CD14-positive monocyte (primary cell): ENCODE measurements around the gene SBF2. TPM values are rescaled to one million over a fixed set of nuclear protein-coding genes. Genes with fewer than 3 reads are reported as not detected.

Experiments used
- DNase-seq, 3 donors: peaks; one replicate each; pipeline ENCODE4 v3.0.0-alpha.2; 2011 to 2022
- H2AFZ ChIP-seq: 2 replicates; pipeline ENCODE4 v1.6.0; 2012; ENCODE audit warnings: mild to moderate bottlenecking, low read depth, low read length, inconsistent platforms; ENCODE audit not compliant: insufficient read depth, poor library complexity, severe bottlenecking
- H3K27ac ChIP-seq, 2 donors: 1 replicate in 1 of 2; 2 replicates in 1 of 2; pipeline ENCODE4 v1.5.1; 2012 to 2013; ENCODE audit warnings: low read length in 2 of 2, control low read depth in 1 of 2, inconsistent platforms in 1 of 2, low read depth in 1 of 2, mild to moderate bottlenecking in 1 of 2
- H3K27me3 ChIP-seq, 2 donors: one replicate each; pipeline versions ENCODE4 v1.6.0 to v1.6.1; 2011 to 2013; ENCODE audit warnings: low read length in 2 of 2; ENCODE audit not compliant: control insufficient read depth in 2 of 2, insufficient read depth in 2 of 2
- H3K36me3 ChIP-seq, 2 donors: replicated peaks in 1 of 2; 1 replicate in 1 of 2; 2 replicates in 1 of 2; pipeline versions ENCODE4 v1.5.1 to v1.6.1; 2012 to 2013; ENCODE audit warnings: low read length in 2 of 2, control low read depth in 1 of 2, inconsistent platforms in 1 of 2, mild to moderate bottlenecking in 1 of 2; ENCODE audit not compliant: insufficient read depth in 2 of 2, control insufficient read depth in 1 of 2
- H3K4me1 ChIP-seq, 2 donors: 1 replicate in 1 of 2; 2 replicates in 1 of 2; pipeline versions ENCODE4 v1.5.1 to v1.6.1; 2012 to 2013; ENCODE audit warnings: low read length in 2 of 2, control low read depth in 1 of 2, inconsistent platforms in 1 of 2, mild to moderate bottlenecking in 1 of 2, moderate library complexity in 1 of 2; ENCODE audit not compliant: insufficient read depth in 2 of 2, control insufficient read depth in 1 of 2
- H3K4me2 ChIP-seq: replicated peaks from 2 replicates; pipeline ENCODE3; 2012; ENCODE audit warnings: low read length, moderate library complexity, mild to moderate bottlenecking; ENCODE audit not compliant: poor library complexity, severe bottlenecking; ENCODE audit errors: extremely low read depth
- H3K4me3 ChIP-seq, 3 experiments: fragments of 200-600 bp in 1 of 3; sonication (generic) in 1 of 3; replicated peaks in 1 of 3; 1 replicate in 2 of 3; 2 replicates in 1 of 3; pipeline ENCODE4 v1.5.1; 2011 to 2013; ENCODE audit warnings: low read length in 3 of 3, mild to moderate bottlenecking in 3 of 3, control low read depth in 2 of 3, low read depth in 2 of 3, inconsistent platforms in 1 of 3, moderate library complexity in 1 of 3
- H3K79me2 ChIP-seq: 2 replicates; pipeline ENCODE4 v1.6.0; 2012; ENCODE audit warnings: mild to moderate bottlenecking, control low read depth, inconsistent platforms, low read length, moderate library complexity; ENCODE audit not compliant: insufficient read depth
- H3K9ac ChIP-seq: 2 replicates; pipeline ENCODE4 v1.6.0; 2017; ENCODE audit warnings: low read length, mild to moderate bottlenecking; ENCODE audit not compliant: insufficient read depth, poor library complexity, severe bottlenecking
- H3K9me3 ChIP-seq, 2 donors: replicated peaks in 1 of 2; 1 replicate in 1 of 2; 2 replicates in 1 of 2; pipeline versions ENCODE4 v1.5.1 to v1.6.1; 2012 to 2013; ENCODE audit warnings: low read length in 2 of 2, control low read depth in 1 of 2; ENCODE audit not compliant: control insufficient read depth in 1 of 2, insufficient read depth in 1 of 2
- H4K20me1 ChIP-seq: 2 replicates; pipeline ENCODE4 v1.6.0; 2012; ENCODE audit warnings: mild to moderate bottlenecking, low read length, control low read depth, moderate library complexity; ENCODE audit not compliant: insufficient read depth
- H3K27ac Mint-ChIP-seq, 7 donors: one replicate each; pipeline ENCODE4 v1.8.0; 2020; ENCODE audit warnings: mild to moderate bottlenecking in 7 of 7, mixed read lengths in 7 of 7, moderate library complexity in 6 of 7, inconsistent platforms in 2 of 7
- H3K27me3 Mint-ChIP-seq, 3 donors: one replicate each; pipeline ENCODE4 v1.8.0; 2021 to 2022; ENCODE audit warnings: low read depth in 3 of 3, mild to moderate bottlenecking in 3 of 3, mixed read lengths in 3 of 3, moderate library complexity in 3 of 3, inconsistent platforms in 1 of 3
- H3K36me3 Mint-ChIP-seq, 2 donors: one replicate each; pipeline ENCODE4 v1.8.0; 2020; ENCODE audit warnings: mixed read lengths in 2 of 2, inconsistent platforms in 1 of 2, mild to moderate bottlenecking in 1 of 2
- H3K4me1 Mint-ChIP-seq: one replicate; pipeline ENCODE4 v1.8.0; 2020; ENCODE audit warnings: mild to moderate bottlenecking, mixed read lengths
- H3K4me3 Mint-ChIP-seq, 2 donors: one replicate each; pipeline ENCODE4 v1.8.0; 2020; ENCODE audit warnings: mild to moderate bottlenecking in 2 of 2, mixed read lengths in 2 of 2, moderate library complexity in 1 of 2
- H3K9me3 Mint-ChIP-seq, 7 donors: one replicate each; pipeline ENCODE4 v1.8.0; 2020 to 2022; ENCODE audit warnings: mixed read lengths in 7 of 7, mild to moderate bottlenecking in 6 of 7, moderate library complexity in 6 of 7, inconsistent platforms in 2 of 7
- WGBS: methylation state at CpG from one replicate; pipeline ENCODE4 v1.1.5; 2013; ENCODE audit warnings: missing lambda C conversion rate; ENCODE audit not compliant: insufficient coverage; 5-methylcytosine and 5-hydroxymethylcytosine counted together
- intact Hi-C, 2 donors: fragments of 100-400 bp; cut with micrococcal nuclease; formaldehyde crosslinking; loops; one replicate each; pipeline versions ENCODE4 v1.15.0 to v1.15.1; 2023
- polyA plus RNA-seq, 3 donors: library from polyadenylated mRNA; depleted of rRNA in 1 of 3; unstranded in 2 of 3; stranded (reverse) in 1 of 3; fragments of 300-500 nt in 2 of 3; fragments of >200 nt in 1 of 3; fragmentation: Illumina TruSeq in 2 of 3; gene quantifications; 1 replicate in 2 of 3; 2 replicates in 1 of 3; pipeline ENCODE4 v1.2.3, GENCODE V29; 2012 to 2021
- TF ChIP-seq, protein P1 (sequence below): fragments of 200-600 bp; IDR thresholded peaks from one replicate; pipeline ENCODE4 v1.8.0; 2022; ENCODE audit warnings: antibody characterized with exemption, mild to moderate bottlenecking

Gene SBF2
- polyA plus RNA-seq, 3 donors: 8.9 to 30.7 (median 16.4) TPM

DNA sequence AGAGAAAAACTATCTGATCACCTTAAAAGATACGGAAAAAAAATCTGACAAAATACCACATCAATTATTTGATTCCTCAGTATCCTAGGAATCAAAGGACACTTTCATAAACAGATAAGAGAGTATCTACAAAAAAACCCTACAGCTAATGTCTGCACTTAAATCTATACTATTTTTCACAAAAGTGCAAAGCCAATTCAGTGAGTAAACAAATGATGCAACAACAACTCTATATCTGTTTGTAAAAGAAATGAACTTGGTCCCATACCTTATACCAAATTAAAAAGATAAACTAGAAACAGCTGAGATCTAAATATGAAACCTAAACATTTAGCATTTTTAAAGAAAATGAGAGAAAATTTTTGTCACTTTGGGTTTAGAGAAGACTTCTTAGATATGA lies 366.3 kb downstream of the SBF2 start:
- Histone ChIP-seq H2AFZ (no peak overlapping the region), H3K27me3 (no peaks in the 10 kb centered on the region), H3K79me2 (no peaks in the 10 kb centered on the region), H3K4me1 (no peaks in the 10 kb centered on the region), H3K27ac (no peak overlapping the region), H3K4me3 (no peak overlapping the region), H3K36me3 (peaks cover 2 to 13% of the 10 kb centered on the region in 2 donors), H3K4me2 (no peak overlapping the region), H4K20me1 (no peaks in the 10 kb centered on the region), H3K9ac (no peak overlapping the region), H3K9me3 (peaks cover 0 to 6% of the 10 kb centered on the region in 2 donors)
- no peak overlapping the region for H3K27ac Mint-ChIP-seq
- H3K36me3 Mint-ChIP-seq: peaks cover 17 to 28% of the 10 kb centered on the region in 2 donors
- WGBS: 100% methylated on average over 1 of the region's 1 CpG
- H3K4me3 Mint-ChIP-seq: no peak overlapping the region
- H3K9me3 Mint-ChIP-seq: peaks cover 3 to 11% (median 8%) of the 10 kb centered on the region in 7 donors
- no peaks in the 10 kb centered on the region for H3K4me1 Mint-ChIP-seq
- DNase-seq: no peak
- TF ChIP-seq, protein P1, sequence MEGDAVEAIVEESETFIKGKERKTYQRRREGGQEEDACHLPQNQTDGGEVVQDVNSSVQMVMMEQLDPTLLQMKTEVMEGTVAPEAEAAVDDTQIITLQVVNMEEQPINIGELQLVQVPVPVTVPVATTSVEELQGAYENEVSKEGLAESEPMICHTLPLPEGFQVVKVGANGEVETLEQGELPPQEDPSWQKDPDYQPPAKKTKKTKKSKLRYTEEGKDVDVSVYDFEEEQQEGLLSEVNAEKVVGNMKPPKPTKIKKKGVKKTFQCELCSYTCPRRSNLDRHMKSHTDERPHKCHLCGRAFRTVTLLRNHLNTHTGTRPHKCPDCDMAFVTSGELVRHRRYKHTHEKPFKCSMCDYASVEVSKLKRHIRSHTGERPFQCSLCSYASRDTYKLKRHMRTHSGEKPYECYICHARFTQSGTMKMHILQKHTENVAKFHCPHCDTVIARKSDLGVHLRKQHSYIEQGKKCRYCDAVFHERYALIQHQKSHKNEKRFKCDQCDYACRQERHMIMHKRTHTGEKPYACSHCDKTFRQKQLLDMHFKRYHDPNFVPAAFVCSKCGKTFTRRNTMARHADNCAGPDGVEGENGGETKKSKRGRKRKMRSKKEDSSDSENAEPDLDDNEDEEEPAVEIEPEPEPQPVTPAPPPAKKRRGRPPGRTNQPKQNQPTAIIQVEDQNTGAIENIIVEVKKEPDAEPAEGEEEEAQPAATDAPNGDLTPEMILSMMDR: no peak
- H3K27me3 Mint-ChIP-seq: no peaks in the 10 kb centered on the region
- intact Hi-C loops: no loop called here

DNA sequence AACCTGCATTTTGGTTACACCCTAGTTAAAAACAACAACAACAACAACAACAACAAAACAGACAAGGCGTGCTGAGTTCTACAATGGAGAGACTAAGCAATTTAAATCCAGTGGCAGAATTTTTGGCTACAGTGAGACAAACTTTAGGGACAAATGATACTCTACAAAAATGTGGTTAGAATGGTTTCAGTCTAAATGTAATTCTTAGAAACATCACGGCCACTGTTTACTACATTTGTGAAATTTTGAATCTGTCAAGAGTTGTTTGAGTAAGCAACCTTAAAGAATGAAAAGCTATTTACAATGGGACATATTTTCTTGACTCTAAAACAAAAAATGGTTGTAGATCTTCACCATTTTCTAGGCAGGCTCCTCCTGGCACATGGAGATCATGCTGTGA lies 370.7 kb downstream of the SBF2 start:
- intact Hi-C loops: no loop called here
- peaks cover 0 to 3% (median 0%) of the 10 kb centered on the region in 7 donors for H3K9me3 Mint-ChIP-seq
- H3K4me1 Mint-ChIP-seq: no peaks in the 10 kb centered on the region
- no peaks in the 10 kb centered on the region for H3K4me1 ChIP-seq
- H3K36me3 ChIP-seq: peaks cover 0 to 5% of the 10 kb centered on the region in 2 donors
- no peaks in the 10 kb centered on the region for H4K20me1 ChIP-seq
- TF ChIP-seq, protein P1: no peak
- no peak overlapping the region for H2AFZ ChIP-seq
- H3K27me3 ChIP-seq: no peaks in the 10 kb centered on the region
- no peak overlapping the region for H3K4me2 ChIP-seq
- no CpG with 5 or more reads among the region's 2 CpGs for WGBS
- DNase-seq: no peak
- H3K27ac Mint-ChIP-seq: no peak overlapping the region
- H3K4me3 ChIP-seq: no peak overlapping the region
- H3K36me3 Mint-ChIP-seq: peaks cover 4 to 6% of the 10 kb centered on the region in 2 donors
- no peak overlapping the region for H3K4me3 Mint-ChIP-seq
- H3K27me3 Mint-ChIP-seq: peaks cover 0 to 2% (median under 1%) of the 10 kb centered on the region in 3 donors
- H3K27ac ChIP-seq: no peak overlapping the region
- no peaks in the 10 kb centered on the region for H3K79me2 ChIP-seq
- H3K9ac ChIP-seq: no peak overlapping the region
- H3K9me3 ChIP-seq: no peaks in the 10 kb centered on the region
